Neuronal stem cell (in vitro differentiated cells): ENCODE data around the gene DIDO1.

ENCODE experiments used
- DNase-seq: peaks from one replicate; pipeline ENCODE4 v3.0.0-alpha.2; 2013; ENCODE audit warnings: low spot score
- H2AFZ ChIP-seq: one replicate; pipeline ENCODE4 v1.6.1; 2013; ENCODE audit warnings: mild to moderate bottlenecking, low read length, inconsistent platforms
- H2AK5ac ChIP-seq: 2 replicates; pipeline ENCODE4 v1.6.1; 2013; ENCODE audit warnings: low read depth, mild to moderate bottlenecking, inconsistent platforms, low read length, moderate library complexity, mixed read lengths
- H2BK120ac ChIP-seq: 2 replicates; pipeline ENCODE4 v1.6.1; 2013; ENCODE audit warnings: low read depth, mild to moderate bottlenecking, inconsistent platforms, low read length, moderate library complexity, mixed read lengths
- H2BK12ac ChIP-seq: one replicate; pipeline ENCODE4 v1.6.1; 2013; ENCODE audit warnings: low read length, inconsistent platforms
- H2BK15ac ChIP-seq: 2 replicates; pipeline ENCODE4 v1.6.1; 2013; ENCODE audit warnings: mild to moderate bottlenecking, low read length, inconsistent platforms, mixed read lengths
- H2BK5ac ChIP-seq: one replicate; pipeline ENCODE4 v1.6.1; 2013; ENCODE audit warnings: inconsistent platforms, mild to moderate bottlenecking, low read length, moderate library complexity
- H3K14ac ChIP-seq: one replicate; pipeline ENCODE4 v1.6.1; 2013; ENCODE audit warnings: low read length, inconsistent platforms
- H3K18ac ChIP-seq: 2 replicates; pipeline ENCODE4 v1.6.1; 2013; ENCODE audit warnings: low read length, inconsistent platforms
- H3K23ac ChIP-seq: 2 replicates; pipeline ENCODE4 v1.6.1; 2013; ENCODE audit warnings: low read depth, mild to moderate bottlenecking, mixed read lengths, low read length, inconsistent platforms; ENCODE audit not compliant: poor library complexity
- H3K27ac ChIP-seq: replicated peaks from 3 replicates; pipeline ENCODE4 v1.5.1; 2013; ENCODE audit warnings: low read length, inconsistent platforms
- H3K27me3 ChIP-seq, 3 experiments: 2 replicates each; pipeline ENCODE4 v1.6.1; 2013; ENCODE audit warnings: low read length in 3 of 3, mild to moderate bottlenecking in 2 of 3, inconsistent platforms in 1 of 3, low read depth in 1 of 3, mixed read lengths in 1 of 3, moderate library complexity in 1 of 3; ENCODE audit not compliant: control insufficient read depth in 3 of 3, insufficient read depth in 3 of 3
- H3K36me3 ChIP-seq, 2 donors: replicated peaks in 1 of 2; 2 replicates each; pipeline ENCODE4 v1.6.1; 2013; ENCODE audit warnings: low read length in 2 of 2; ENCODE audit not compliant: control insufficient read depth in 2 of 2, insufficient read depth in 2 of 2
- H3K4ac ChIP-seq: 2 replicates; pipeline ENCODE4 v1.6.1; 2013; ENCODE audit warnings: inconsistent platforms, mild to moderate bottlenecking, low read length, moderate library complexity
- H3K4me1 ChIP-seq, 2 donors: 1 replicate in 1 of 2; 2 replicates in 1 of 2; pipeline ENCODE4 v1.6.1; 2013; ENCODE audit warnings: low read length in 2 of 2, low read depth in 1 of 2; ENCODE audit not compliant: control insufficient read depth in 2 of 2, insufficient read depth in 1 of 2
- H3K4me2 ChIP-seq: one replicate; pipeline ENCODE4 v1.6.1; 2013; ENCODE audit warnings: mild to moderate bottlenecking, low read length, inconsistent platforms; ENCODE audit not compliant: insufficient read depth, poor library complexity, severe bottlenecking
- H3K4me3 ChIP-seq, 2 donors: 2 replicates each; pipeline ENCODE4 v1.5.1; 2013; ENCODE audit warnings: low read length in 2 of 2, mild to moderate bottlenecking in 2 of 2, inconsistent platforms in 1 of 2, moderate library complexity in 1 of 2
- H3K79me1 ChIP-seq: one replicate; pipeline ENCODE4 v1.6.1; 2013; ENCODE audit warnings: low read depth, mild to moderate bottlenecking, inconsistent platforms, low read length, moderate library complexity
- H3K9ac ChIP-seq: one replicate; pipeline ENCODE4 v1.6.1; 2013; ENCODE audit warnings: mild to moderate bottlenecking, low read depth, low read length, inconsistent platforms; ENCODE audit not compliant: poor library complexity
- H3K9me3 ChIP-seq, 2 donors: replicated peaks in 1 of 2; 2 replicates each; pipeline versions ENCODE3 to v1.6.1; 2013; ENCODE audit warnings: low read length in 2 of 2, mild to moderate bottlenecking in 2 of 2, inconsistent platforms in 1 of 2, low read depth in 1 of 2, mixed read lengths in 1 of 2, moderate library complexity in 1 of 2; ENCODE audit not compliant: control insufficient read depth in 2 of 2, insufficient read depth in 1 of 2
- H4K8ac ChIP-seq: one replicate; pipeline ENCODE4 v1.6.1; 2013; ENCODE audit warnings: low read depth, mild to moderate bottlenecking, inconsistent platforms, low read length, moderate library complexity
- H4K91ac ChIP-seq: one replicate; pipeline ENCODE4 v1.6.1; 2013; ENCODE audit warnings: low read length, low read depth, mild to moderate bottlenecking, inconsistent platforms; ENCODE audit not compliant: poor library complexity
- WGBS, 2 donors: extraction: QIAGEN DNeasy Blood & Tissue Kit; methylation state at CpG; one replicate each; pipeline ENCODE4 v1.1.7; 2013; ENCODE audit warnings: missing lambda C conversion rate in 2 of 2, mixed read lengths in 1 of 2; ENCODE audit not compliant: insufficient read length in 2 of 2, insufficient replicate concordance in 1 of 2; ENCODE audit errors: extremely low coverage in 2 of 2; 5-methylcytosine and 5-hydroxymethylcytosine counted together

The DIDO1 gene

GRCh38 chr20:62872862-62873261, 53.4 kb downstream of the DIDO1 start:
- no peak overlapping the region for H3K14ac ChIP-seq
- H2AFZ ChIP-seq = no peak overlapping the region
- H2BK120ac ChIP-seq = no peak overlapping the region
- H3K9ac ChIP-seq = no peak overlapping the region
- H3K4me1 ChIP-seq = peaks cover 0 to 8% of the 10 kb centered on the region in 2 donors
- no peak for DNase-seq
- no peak overlapping the region for H2BK5ac ChIP-seq
- no peak overlapping the region for H3K27ac ChIP-seq
- WGBS, 2 donors = no CpG with 5 or more reads among the region's 6 CpGs
- no peak overlapping the region for H3K23ac ChIP-seq
- no peak overlapping the region for H2BK12ac ChIP-seq
- no peak overlapping the region for H3K4ac ChIP-seq
- no peak overlapping the region for H4K91ac ChIP-seq
- no peak overlapping the region for H3K4me2 ChIP-seq
- H2BK15ac ChIP-seq = no peak overlapping the region
- no peak overlapping the region for H3K18ac ChIP-seq
- no peaks in the 10 kb centered on the region for H3K79me1 ChIP-seq
- no peaks in the 10 kb centered on the region for H3K9me3 ChIP-seq
- no peaks in the 10 kb centered on the region for H3K27me3 ChIP-seq
- H3K4me3 ChIP-seq = no peak overlapping the region
- no peak overlapping the region for H4K8ac ChIP-seq
- no peak overlapping the region for H2AK5ac ChIP-seq
- no peaks in the 10 kb centered on the region for H3K36me3 ChIP-seq

GRCh38 chr20:62872184-62872847, 54.0 kb downstream of the DIDO1 start:
- no peaks in the 10 kb centered on the region for H3K36me3 ChIP-seq
- no peak overlapping the region for H2AK5ac ChIP-seq
- H2BK12ac ChIP-seq = no peak overlapping the region
- H2BK15ac ChIP-seq = no peak overlapping the region
- H2AFZ ChIP-seq = no peak overlapping the region
- H3K23ac ChIP-seq = no peak overlapping the region
- H2BK5ac ChIP-seq = no peak overlapping the region
- H3K79me1 ChIP-seq = no peaks in the 10 kb centered on the region
- H3K4me2 ChIP-seq = no peak overlapping the region
- no peak overlapping the region for H3K4ac ChIP-seq
- H3K18ac ChIP-seq = no peak overlapping the region
- H4K91ac ChIP-seq = no peak overlapping the region
- H3K14ac ChIP-seq = no peak overlapping the region
- H3K4me1 ChIP-seq = peaks cover 0 to 8% of the 10 kb centered on the region in 2 donors
- H3K9me3 ChIP-seq = no peaks in the 10 kb centered on the region
- no peak overlapping the region for H3K9ac ChIP-seq
- H2BK120ac ChIP-seq = no peak overlapping the region
- H3K27ac ChIP-seq = no peak overlapping the region
- no peak overlapping the region for H3K4me3 ChIP-seq
- DNase-seq = no peak
- WGBS, 2 donors = no CpG with 5 or more reads among the region's 18 CpGs
- no peaks in the 10 kb centered on the region for H3K27me3 ChIP-seq
- H4K8ac ChIP-seq = no peak overlapping the region

DNA sequence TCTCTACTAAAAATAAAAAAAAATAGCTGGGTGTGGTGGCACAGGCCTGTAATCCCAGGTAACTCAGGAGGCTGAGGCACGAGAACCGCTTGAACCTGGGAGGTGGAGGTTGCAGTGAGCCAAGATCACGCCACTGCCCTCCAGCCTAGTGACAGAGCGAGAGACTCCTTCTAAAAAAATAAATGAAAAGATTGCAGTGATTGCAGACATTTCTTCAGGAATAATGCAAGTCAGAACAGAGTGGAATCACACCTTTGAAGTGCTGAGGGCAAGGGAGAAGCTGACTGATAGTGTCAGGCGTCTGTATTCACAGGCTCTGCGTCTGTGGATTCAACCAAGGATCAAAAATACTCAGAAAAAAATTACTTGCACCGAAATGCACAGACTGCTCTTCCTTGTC, 62.1 kb downstream of the DIDO1 start:
- H2BK5ac ChIP-seq = no peak overlapping the region
- H3K14ac ChIP-seq = no peak overlapping the region
- no peak overlapping the region for H2BK12ac ChIP-seq
- H3K4ac ChIP-seq = no peak overlapping the region
- H2BK15ac ChIP-seq = no peak overlapping the region
- H3K9me3 ChIP-seq = peaks cover 0 to 2% of the 10 kb centered on the region in 2 donors
- H3K36me3 ChIP-seq = peaks cover under 1 to 5% of the 10 kb centered on the region in 2 donors
- no peak overlapping the region for H2BK120ac ChIP-seq
- no peak overlapping the region for H3K27ac ChIP-seq
- no peak overlapping the region for H3K23ac ChIP-seq
- H3K9ac ChIP-seq = no peak overlapping the region
- no peak overlapping the region for H4K8ac ChIP-seq
- H3K4me3 ChIP-seq = no peak overlapping the region
- peaks cover 3% of the 10 kb centered on the region for H3K79me1 ChIP-seq
- no peak overlapping the region for H2AFZ ChIP-seq
- no CpG with 5 or more reads among the region's 7 CpGs for WGBS, 2 donors
- H3K4me2 ChIP-seq = no peak overlapping the region
- no peak overlapping the region for H3K18ac ChIP-seq
- peaks cover 0 to 7% (median 0%) of the 10 kb centered on the region in 3 experiments for H3K27me3 ChIP-seq
- no peak for DNase-seq
- H3K4me1 ChIP-seq = peaks cover 7 to 10% of the 10 kb centered on the region in 2 donors
- no peak overlapping the region for H2AK5ac ChIP-seq
- no peak overlapping the region for H4K91ac ChIP-seq

DNA sequence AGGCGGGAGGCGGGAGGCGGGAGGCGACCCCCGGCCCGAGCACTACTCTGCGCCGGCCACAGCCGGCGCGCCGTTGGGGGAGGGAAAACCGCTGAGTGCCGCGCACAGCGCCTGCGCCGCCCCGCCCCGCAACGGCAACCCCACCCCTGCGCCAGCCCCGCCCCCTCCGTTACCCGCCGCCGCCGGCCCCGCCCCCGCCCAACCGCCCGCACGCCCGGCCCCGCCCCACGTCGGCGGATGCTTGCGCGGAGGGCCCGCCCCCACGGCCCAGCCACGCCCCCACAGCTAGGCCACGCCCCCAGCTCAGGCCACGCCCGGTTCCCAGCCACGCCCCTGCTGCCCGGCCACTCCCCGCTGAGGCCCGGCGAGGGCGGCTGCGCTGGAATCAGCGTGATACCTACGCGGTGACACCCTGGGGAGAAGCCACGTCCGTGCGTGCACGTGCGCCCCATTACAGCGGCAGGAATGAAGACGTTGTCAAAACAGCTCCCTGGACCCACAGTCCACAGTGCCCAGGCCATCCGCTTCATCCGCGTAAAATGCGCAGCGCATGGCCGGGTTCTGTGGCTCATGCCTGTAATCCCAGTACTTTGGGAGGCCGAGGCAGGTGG, 64.5 kb downstream of the DIDO1 start, which contains the start of gene TCFL5:
Gene TCFL5, minus strand, starts transcription at position 97 of the 611 bp plus-strand sequence. CDS start 152 bp downstream, outside the sequence.
- peaks cover 0 to 8% (median 0%) of the 10 kb centered on the region in 3 experiments for H3K27me3 ChIP-seq
- no peak within 1 kb of the TSS for H4K91ac ChIP-seq
- peaks cover 0 to 2% of the 10 kb centered on the region in 2 donors for H3K9me3 ChIP-seq
- H3K36me3 ChIP-seq = peaks cover 8 to 28% of the 10 kb centered on the region in 2 donors
- peak within 1 kb of the TSS; percentile 94 for H2BK12ac ChIP-seq
- H3K18ac ChIP-seq = peak within 1 kb of the TSS; percentile 98
- peak within 1 kb of the TSS; percentile 83 for H3K4me2 ChIP-seq
- H3K4ac ChIP-seq = peak within 1 kb of the TSS; percentile 66
- WGBS, 2 donors = no CpG with 5 or more reads among the region's 70 CpGs
- peak within 1 kb of the TSS; percentile 87 for H2AFZ ChIP-seq
- peak within 1 kb of the TSS; percentile 65 for H3K27ac ChIP-seq
- H2BK15ac ChIP-seq = no peak within 1 kb of the TSS
- H4K8ac ChIP-seq = no peak within 1 kb of the TSS
- H3K9ac ChIP-seq = peak within 1 kb of the TSS; percentile 97
- H3K4me3 ChIP-seq = peak within 1 kb of the TSS; percentile 93 to 98
- peak within 1 kb of the TSS; percentile 71 for H3K14ac ChIP-seq
- peaks cover 7 to 10% of the 10 kb centered on the region in 2 donors for H3K4me1 ChIP-seq
- no peak within 1 kb of the TSS for H2BK120ac ChIP-seq
- DNase-seq = peak; percentile 80
- peak within 1 kb of the TSS; percentile 95 for H3K23ac ChIP-seq
- peaks cover 3% of the 10 kb centered on the region for H3K79me1 ChIP-seq
- H2AK5ac ChIP-seq = peak within 1 kb of the TSS; percentile 99
- H2BK5ac ChIP-seq = peak within 1 kb of the TSS; percentile 87
